Gastroesophageal sphincter (tissue), 3 donors: ENCODE results near the gene ADIRF.

ENCODE experiments used
- EP300 ChIP-seq: sonication (generic); formaldehyde crosslinking; IDR thresholded peaks from one replicate; pipeline ENCODE4 v1.6.1; 2017; ENCODE audit warnings: antibody characterized with exemption, mild to moderate bottlenecking
- POLR2A ChIP-seq, 2 donors: fragments of 450-650 bp; IDR thresholded peaks; one replicate each; pipeline ENCODE4 v1.6.1; 2017; ENCODE audit warnings: antibody characterized with exemption in 2 of 2, mild to moderate bottlenecking in 2 of 2, moderate library complexity in 1 of 2
- POLR2AphosphoS5 ChIP-seq: sonication (generic); formaldehyde crosslinking; IDR thresholded peaks from one replicate; pipeline ENCODE4 v1.6.1; 2017; ENCODE audit warnings: antibody characterized with exemption
- TF ChIP-seq, protein P1 (sequence below), 4 experiments: fragments of 200-600 bp in 2 of 4; fragments of 450-650 bp in 2 of 4; sonication (generic) in 1 of 4; IDR thresholded peaks; one replicate each; pipeline ENCODE4 v1.5.1; 2017 to 2019; ENCODE audit warnings: antibody characterized with exemption in 4 of 4, mild to moderate bottlenecking in 2 of 4, moderate library complexity in 2 of 4

DNA sequence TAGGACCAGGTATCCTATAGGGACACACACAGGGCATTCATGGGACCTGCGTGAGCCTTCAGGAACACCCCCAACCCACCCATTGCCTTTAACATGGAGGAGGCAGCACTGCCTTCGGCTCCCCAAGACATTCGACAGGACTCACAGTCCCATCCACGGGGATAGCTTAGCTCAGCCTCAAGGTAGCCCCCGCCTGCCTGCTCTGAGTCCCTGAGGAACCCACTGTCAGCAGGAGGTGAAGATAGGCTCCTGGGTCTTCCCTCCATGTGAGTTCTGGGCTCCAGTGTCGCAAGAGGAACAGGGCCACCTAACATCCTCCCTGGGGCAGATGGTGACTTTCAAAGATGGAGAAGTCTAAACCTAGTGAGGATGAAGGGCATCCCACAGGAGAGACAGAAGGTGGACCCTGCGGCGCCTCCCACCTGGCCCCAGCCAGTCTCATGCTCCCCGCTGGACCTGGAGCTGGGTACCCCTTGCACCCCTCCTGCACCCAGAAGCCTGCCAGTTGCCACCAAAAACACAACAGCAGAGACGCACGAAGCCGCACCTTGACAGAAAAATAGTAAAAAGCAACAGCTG lies 4.9 kb upstream of the ADIRF start:
- TF ChIP-seq POLR2A (IDR thresholded peaks at IDR 0.05) (no peak), EP300 (no peak), POLR2AphosphoS5 (no peak)
- TF ChIP-seq, protein P1, sequence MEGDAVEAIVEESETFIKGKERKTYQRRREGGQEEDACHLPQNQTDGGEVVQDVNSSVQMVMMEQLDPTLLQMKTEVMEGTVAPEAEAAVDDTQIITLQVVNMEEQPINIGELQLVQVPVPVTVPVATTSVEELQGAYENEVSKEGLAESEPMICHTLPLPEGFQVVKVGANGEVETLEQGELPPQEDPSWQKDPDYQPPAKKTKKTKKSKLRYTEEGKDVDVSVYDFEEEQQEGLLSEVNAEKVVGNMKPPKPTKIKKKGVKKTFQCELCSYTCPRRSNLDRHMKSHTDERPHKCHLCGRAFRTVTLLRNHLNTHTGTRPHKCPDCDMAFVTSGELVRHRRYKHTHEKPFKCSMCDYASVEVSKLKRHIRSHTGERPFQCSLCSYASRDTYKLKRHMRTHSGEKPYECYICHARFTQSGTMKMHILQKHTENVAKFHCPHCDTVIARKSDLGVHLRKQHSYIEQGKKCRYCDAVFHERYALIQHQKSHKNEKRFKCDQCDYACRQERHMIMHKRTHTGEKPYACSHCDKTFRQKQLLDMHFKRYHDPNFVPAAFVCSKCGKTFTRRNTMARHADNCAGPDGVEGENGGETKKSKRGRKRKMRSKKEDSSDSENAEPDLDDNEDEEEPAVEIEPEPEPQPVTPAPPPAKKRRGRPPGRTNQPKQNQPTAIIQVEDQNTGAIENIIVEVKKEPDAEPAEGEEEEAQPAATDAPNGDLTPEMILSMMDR (IDR thresholded peaks at IDR 0.05): no peak
